IMR-90 (cell line): ENCODE measurements around the gene METTL17. TPM values are rescaled to one million over a fixed set of nuclear protein-coding genes. Genes with fewer than 3 reads are reported as not detected.

ENCODE experiments used
- ATAC-seq: fragments of 200-7000 bp; cut with Tn5 transposase; 2 replicates; pipeline ENCODE4 v1.9.1; 2020; ENCODE audit warnings: low read depth, mild to moderate bottlenecking, moderate library complexity
- BruUV-seq: library from RNA; stranded (reverse); fragments of 400-500 nt; replicated peaks from 2 replicates; lab custom pipeline; 2021; lab: Mats Ljungman, UMichigan
- CTCF ChIA-PET: fragments of 300-600 bp; formaldehyde crosslinking; extraction: SDS; loops from one replicate; lab custom pipeline; 2021; ENCODE audit warnings: antibody characterized with exemption; lab: Yijun Ruan, JAX
- POLR2A ChIA-PET: fragments of 300-600 bp; sonication (Branson Sonifier 250); formaldehyde crosslinking; loops from one replicate; lab custom pipeline; 2022; ENCODE audit warnings: antibody characterized with exemption; ENCODE audit not compliant: unreplicated experiment; lab: Charles Lee
- DNase-seq: peaks from one replicate; pipeline ENCODE4 v3.0.0; 2013
- H2AFZ ChIP-seq: replicated peaks from 2 replicates; pipeline ENCODE3; 2013; ENCODE audit warnings: low read length, mild to moderate bottlenecking; ENCODE audit not compliant: poor library complexity
- H2AK5ac ChIP-seq: 2 replicates; pipeline ENCODE4 v1.6.1; 2013; ENCODE audit warnings: low read depth, low read length, inconsistent platforms
- H2AK9ac ChIP-seq: replicated peaks from 2 replicates; pipeline ENCODE3; 2013; ENCODE audit warnings: mild to moderate bottlenecking, low read depth, low read length, moderate library complexity; ENCODE audit not compliant: poor library complexity
- H2BK120ac ChIP-seq: 2 replicates; pipeline ENCODE4 v1.6.1; 2013; ENCODE audit warnings: low read depth, low read length, inconsistent platforms
- H2BK15ac ChIP-seq: 3 replicates; pipeline ENCODE4 v1.6.1; 2013; ENCODE audit warnings: low read depth, low read length, inconsistent platforms
- H2BK20ac ChIP-seq: 2 replicates; pipeline ENCODE4 v1.6.1; 2013; ENCODE audit warnings: low read depth, mild to moderate bottlenecking, inconsistent platforms, low read length, moderate library complexity
- H2BK5ac ChIP-seq: 2 replicates; pipeline ENCODE4 v1.6.1; 2013; ENCODE audit warnings: mild to moderate bottlenecking, low read depth, low read length, inconsistent platforms; ENCODE audit not compliant: poor library complexity, severe bottlenecking
- H3K14ac ChIP-seq: replicated peaks from 2 replicates; pipeline ENCODE4 v1.6.1; 2013; ENCODE audit warnings: low read depth, low read length, inconsistent platforms
- H3K18ac ChIP-seq: 2 replicates; pipeline ENCODE4 v1.6.1; 2013; ENCODE audit warnings: low read depth, low read length, control low read depth
- H3K23ac ChIP-seq: 2 replicates; pipeline ENCODE4 v1.6.1; 2013; ENCODE audit warnings: low read depth, low read length, inconsistent platforms
- H3K27ac ChIP-seq: 2 replicates; pipeline ENCODE4 v1.5.1; 2013; ENCODE audit warnings: mild to moderate bottlenecking, control low read depth, low read length; ENCODE audit not compliant: insufficient read depth
- H3K27me3 ChIP-seq: 2 replicates; pipeline ENCODE4 v1.6.1; 2013; ENCODE audit warnings: low read length; ENCODE audit not compliant: control insufficient read depth, insufficient read depth
- H3K36me3 ChIP-seq: 2 replicates; pipeline ENCODE4 v1.6.1; 2013; ENCODE audit warnings: low read length, mixed read lengths; ENCODE audit not compliant: control insufficient read depth, insufficient read depth
- H3K4ac ChIP-seq: 2 replicates; pipeline ENCODE4 v1.6.1; 2013; ENCODE audit warnings: low read depth, low read length, inconsistent platforms
- H3K4me1 ChIP-seq: 2 replicates; pipeline ENCODE4 v1.6.1; 2013; ENCODE audit warnings: low read length, mixed read lengths; ENCODE audit not compliant: control insufficient read depth, insufficient read depth
- H3K4me2 ChIP-seq: 2 replicates; pipeline ENCODE4 v1.6.1; 2013; ENCODE audit warnings: low read depth, mild to moderate bottlenecking, control low read depth, low read length, moderate library complexity
- H3K4me3 ChIP-seq: 2 replicates; pipeline ENCODE4 v1.5.1; 2013; ENCODE audit warnings: low read depth, mild to moderate bottlenecking, control low read depth, low read length, moderate library complexity; ENCODE audit not compliant: insufficient read depth
- H3K56ac ChIP-seq: 2 replicates; pipeline ENCODE4 v1.6.1; 2013; ENCODE audit warnings: low read length, inconsistent platforms; ENCODE audit not compliant: insufficient read depth; ENCODE audit errors: extremely low read depth
- H3K79me1 ChIP-seq, 2 experiments: 2 replicates each; pipeline ENCODE4 v1.6.1; 2013; ENCODE audit warnings: low read length in 2 of 2, inconsistent platforms in 1 of 2, low read depth in 1 of 2
- H3K9ac ChIP-seq: 2 replicates; pipeline ENCODE4 v1.6.1; 2013; ENCODE audit warnings: low read depth, low read length, control low read depth
- H3K9me1 ChIP-seq: 2 replicates; pipeline ENCODE4 v1.6.1; 2013; ENCODE audit warnings: low read length, inconsistent platforms; ENCODE audit not compliant: insufficient read depth
- H3K9me3 ChIP-seq: 2 replicates; pipeline ENCODE4 v1.6.1; 2013; ENCODE audit warnings: low read length; ENCODE audit not compliant: control insufficient read depth, insufficient read depth
- H4K20me1 ChIP-seq: 2 replicates; pipeline ENCODE4 v1.6.1; 2013; ENCODE audit warnings: low read length, inconsistent platforms; ENCODE audit not compliant: insufficient read depth
- H4K5ac ChIP-seq: 2 replicates; pipeline ENCODE4 v1.6.1; 2013; ENCODE audit warnings: mild to moderate bottlenecking, low read depth, low read length, control low read depth
- H4K8ac ChIP-seq, 2 experiments: 2 replicates each; pipeline ENCODE4 v1.6.1; 2013; ENCODE audit warnings: low read depth in 2 of 2, low read length in 2 of 2, control low read depth in 1 of 2, inconsistent platforms in 1 of 2
- H4K91ac ChIP-seq: 2 replicates; pipeline ENCODE4 v1.6.1; 2013; ENCODE audit warnings: low read depth, low read length, inconsistent platforms; ENCODE audit not compliant: insufficient read depth
- BHLHE40 ChIP-seq: fragments of 150-350 bp; IDR thresholded peaks from 2 replicates; pipeline ENCODE4 v1.6.1; 2016; ENCODE audit warnings: mild to moderate bottlenecking, low read depth, low read length
- CEBPB ChIP-seq: IDR thresholded peaks from 2 replicates; pipeline ENCODE4 v1.6.1; 2012; ENCODE audit warnings: low read depth, low read length, improper control_type of control experiment
- FOS ChIP-seq: fragments of 150-350 bp; IDR thresholded peaks from 2 replicates; pipeline ENCODE4 v1.6.1; 2016; ENCODE audit warnings: low read depth, low read length
- MAFK ChIP-seq: IDR thresholded peaks from 2 replicates; pipeline ENCODE4 v1.6.1; 2012; ENCODE audit warnings: low read depth, low read length, improper control_type of control experiment
- RCOR1 ChIP-seq: IDR thresholded peaks from 2 replicates; pipeline ENCODE4 v1.6.1; 2012; ENCODE audit warnings: mild to moderate bottlenecking, low read length, improper control_type of control experiment; ENCODE audit not compliant: insufficient replicate concordance
- WGBS, 2 experiments: methylation state at CpG; one replicate each; pipeline versions ENCODE4 v1.1.5 to v1.1.7; 2013; ENCODE audit warnings: missing lambda C conversion rate in 2 of 2; ENCODE audit not compliant: insufficient read length in 1 of 2; ENCODE audit errors: extremely low coverage in 2 of 2; 5-methylcytosine and 5-hydroxymethylcytosine counted together
- dilution Hi-C: fragments of 300-500 bp; cut with HindIII; formaldehyde crosslinking; loops from one replicate; pipeline ENCODE4 v1.14.3; 2018; ENCODE audit warnings: low sequenced_read_pairs; ENCODE audit not compliant: unreplicated experiment
- in situ Hi-C: fragments of 300-500 bp; cut with MboI; formaldehyde crosslinking; loops from 3 replicates; pipeline ENCODE4 v1.14.3; 2019; ENCODE audit warnings: low sequenced_read_pairs, inconsistent platforms, mixed read lengths
- intact Hi-C: fragments of 100-400 bp; cut with micrococcal nuclease; formaldehyde crosslinking; loops from 2 replicates; pipeline ENCODE4 v1.10.0; 2022
- polyA plus RNA-seq, 3 experiments: library from polyadenylated mRNA; depleted of rRNA; stranded (reverse); fragments of >200 nt; gene quantifications; 2 replicates each; pipeline ENCODE4 v1.2.3, GENCODE V29; 2012; ENCODE audit warnings: low replicate concordance in 1 of 3
- total RNA-seq: library from RNA; depleted of rRNA; stranded (reverse); fragments of >200 nt; gene quantifications from 2 replicates; pipeline ENCODE4 v1.2.3, GENCODE V29; 2012
- TF ChIP-seq, protein P1 (sequence below): conservative IDR thresholded peaks from 2 replicates; pipeline ENCODE4 v1.5.1; 2012; ENCODE audit warnings: mild to moderate bottlenecking, low read depth, low read length, improper control_type of control experiment

The METTL17 gene
- total and polyA plus RNA-seq, 2 of the 4 experiments (the other 2 are of a cell fraction): 32.8 to 69.7 TPM

DNA sequence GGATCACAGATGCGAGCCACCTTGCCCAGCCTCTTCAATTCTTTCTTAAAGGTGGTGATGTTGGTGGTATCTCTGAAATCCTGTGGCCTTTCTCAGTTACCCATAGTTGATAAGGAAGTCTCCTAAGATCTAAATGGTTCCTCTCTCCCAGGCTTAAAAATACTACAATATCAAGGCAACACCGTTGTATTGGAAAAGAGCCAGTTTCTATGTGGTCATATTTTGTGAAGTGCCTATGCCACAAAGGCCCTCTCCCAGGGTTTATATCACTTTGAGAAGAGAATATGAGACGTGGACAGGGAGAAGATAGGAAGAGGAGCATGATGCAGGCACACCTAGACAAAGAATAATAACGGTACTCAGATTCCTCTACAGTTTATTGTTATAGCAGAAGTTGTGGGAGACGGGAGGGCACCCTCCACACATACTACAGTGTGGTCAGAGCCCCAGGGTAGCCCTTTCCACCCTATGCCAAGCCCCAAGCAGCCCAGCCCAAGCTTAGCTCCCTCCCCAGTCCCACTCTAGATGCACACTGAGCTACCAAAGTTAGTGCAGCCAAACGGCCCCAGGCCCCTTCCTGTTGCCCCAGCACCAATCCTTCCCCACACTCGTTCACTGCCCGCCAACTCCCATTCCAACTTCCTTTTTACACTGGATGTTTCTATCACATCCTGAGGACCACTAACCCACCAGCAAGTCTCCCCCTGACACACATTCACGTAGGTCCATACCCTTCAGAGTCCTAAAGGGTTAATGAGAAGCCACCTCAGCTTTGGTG lies 26.8 kb downstream of the METTL17 start:
- WGBS, 2 experiments: 100% methylated on average over 2 of the region's 9 CpGs; no CpG with 5 or more reads in 1 of the 2 experiments

More for the DNA sequence above, 26.8 kb downstream of the METTL17 start:
- no peak overlapping the region for H3K9ac ChIP-seq
- in situ Hi-C loops: loop anchor here (5.0 kb wide), 1 partner anchor 86 kb away; the partner anchor contains the start of gene TMEM253
- no peak overlapping the region for H3K14ac ChIP-seq
- no peak overlapping the region for H2BK5ac ChIP-seq
- CTCF ChIA-PET: interaction anchor here (1.3 to 3.0 kb wide), 3 partner anchors 23 to 88 kb away, joined by 4 to 44 read pairs (median 20); no protein-coding TSS in a partner anchor
- no peak overlapping the region for H2AFZ ChIP-seq
- BruUV-seq: no TSS peak
- no peak overlapping the region for H3K4me2 ChIP-seq
- no peak overlapping the region for H3K27ac ChIP-seq
- no peak overlapping the region for H2AK9ac ChIP-seq
- no peak overlapping the region for H2AK5ac ChIP-seq
- POLR2A ChIA-PET: no interaction called here
- H3K56ac ChIP-seq: no peak overlapping the region
- H2BK15ac ChIP-seq: no peak overlapping the region
- no peaks in the 10 kb centered on the region for H3K36me3 ChIP-seq
- TF ChIP-seq FOS (no peak), RCOR1 (no peak), CEBPB (no peak), MAFK (no peak), BHLHE40 (no peak)
- TF ChIP-seq, protein P1, sequence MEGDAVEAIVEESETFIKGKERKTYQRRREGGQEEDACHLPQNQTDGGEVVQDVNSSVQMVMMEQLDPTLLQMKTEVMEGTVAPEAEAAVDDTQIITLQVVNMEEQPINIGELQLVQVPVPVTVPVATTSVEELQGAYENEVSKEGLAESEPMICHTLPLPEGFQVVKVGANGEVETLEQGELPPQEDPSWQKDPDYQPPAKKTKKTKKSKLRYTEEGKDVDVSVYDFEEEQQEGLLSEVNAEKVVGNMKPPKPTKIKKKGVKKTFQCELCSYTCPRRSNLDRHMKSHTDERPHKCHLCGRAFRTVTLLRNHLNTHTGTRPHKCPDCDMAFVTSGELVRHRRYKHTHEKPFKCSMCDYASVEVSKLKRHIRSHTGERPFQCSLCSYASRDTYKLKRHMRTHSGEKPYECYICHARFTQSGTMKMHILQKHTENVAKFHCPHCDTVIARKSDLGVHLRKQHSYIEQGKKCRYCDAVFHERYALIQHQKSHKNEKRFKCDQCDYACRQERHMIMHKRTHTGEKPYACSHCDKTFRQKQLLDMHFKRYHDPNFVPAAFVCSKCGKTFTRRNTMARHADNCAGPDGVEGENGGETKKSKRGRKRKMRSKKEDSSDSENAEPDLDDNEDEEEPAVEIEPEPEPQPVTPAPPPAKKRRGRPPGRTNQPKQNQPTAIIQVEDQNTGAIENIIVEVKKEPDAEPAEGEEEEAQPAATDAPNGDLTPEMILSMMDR: no peak
- H4K91ac ChIP-seq: no peak overlapping the region
- no peaks in the 10 kb centered on the region for H3K9me1 ChIP-seq
- no peak for DNase-seq
- H3K4me3 ChIP-seq: no peak overlapping the region
- H3K18ac ChIP-seq: no peak overlapping the region
- no peak overlapping the region for H4K5ac ChIP-seq
- dilution Hi-C loops: no loop called here
- H3K4ac ChIP-seq: no peak overlapping the region
- H2BK120ac ChIP-seq: no peak overlapping the region
- H4K20me1 ChIP-seq: no peaks in the 10 kb centered on the region
- H3K9me3 ChIP-seq: no peaks in the 10 kb centered on the region
- no peaks in the 10 kb centered on the region for H3K79me1 ChIP-seq
- no peak overlapping the region for H2BK20ac ChIP-seq
- peaks cover 30% of the 10 kb centered on the region for H3K27me3 ChIP-seq
- no peak overlapping the region for H3K23ac ChIP-seq
- intact Hi-C loops: no loop called here
- H4K8ac ChIP-seq: no peak overlapping the region
- no peaks in the 10 kb centered on the region for H3K4me1 ChIP-seq
- no peak for ATAC-seq
